A673 (cell line): ENCODE data around the gene PIGW.

Experiments used
- EZH2 ChIP-seq: fragments of 200-600 bp; sonication (generic); IDR thresholded peaks from 2 replicates; pipeline ENCODE4 v1.6.1; 2017; ENCODE audit warnings: borderline replicate concordance, low read depth, mild to moderate bottlenecking, mixed read lengths, antibody characterized with exemption, low read length; ENCODE audit not compliant: poor library complexity, severe bottlenecking
- TF ChIP-seq, protein P1 (sequence below): fragments of 300-800, 200-600 bp; sonication (generic); conservative IDR thresholded peaks from 2 replicates; pipeline ENCODE4 v1.5.1; 2017; ENCODE audit warnings: low read depth, mild to moderate bottlenecking, antibody characterized with exemption, low read length, moderate library complexity, mixed read lengths

GRCh38 chr17:36527621-36528250, 7.1 kb upstream of the PIGW start:
- TF ChIP-seq, protein P1, sequence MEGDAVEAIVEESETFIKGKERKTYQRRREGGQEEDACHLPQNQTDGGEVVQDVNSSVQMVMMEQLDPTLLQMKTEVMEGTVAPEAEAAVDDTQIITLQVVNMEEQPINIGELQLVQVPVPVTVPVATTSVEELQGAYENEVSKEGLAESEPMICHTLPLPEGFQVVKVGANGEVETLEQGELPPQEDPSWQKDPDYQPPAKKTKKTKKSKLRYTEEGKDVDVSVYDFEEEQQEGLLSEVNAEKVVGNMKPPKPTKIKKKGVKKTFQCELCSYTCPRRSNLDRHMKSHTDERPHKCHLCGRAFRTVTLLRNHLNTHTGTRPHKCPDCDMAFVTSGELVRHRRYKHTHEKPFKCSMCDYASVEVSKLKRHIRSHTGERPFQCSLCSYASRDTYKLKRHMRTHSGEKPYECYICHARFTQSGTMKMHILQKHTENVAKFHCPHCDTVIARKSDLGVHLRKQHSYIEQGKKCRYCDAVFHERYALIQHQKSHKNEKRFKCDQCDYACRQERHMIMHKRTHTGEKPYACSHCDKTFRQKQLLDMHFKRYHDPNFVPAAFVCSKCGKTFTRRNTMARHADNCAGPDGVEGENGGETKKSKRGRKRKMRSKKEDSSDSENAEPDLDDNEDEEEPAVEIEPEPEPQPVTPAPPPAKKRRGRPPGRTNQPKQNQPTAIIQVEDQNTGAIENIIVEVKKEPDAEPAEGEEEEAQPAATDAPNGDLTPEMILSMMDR, result no peak
- no peak for TF ChIP-seq EZH2
